Measurements from ENCODE around the gene MEIKIN.

DNA sequence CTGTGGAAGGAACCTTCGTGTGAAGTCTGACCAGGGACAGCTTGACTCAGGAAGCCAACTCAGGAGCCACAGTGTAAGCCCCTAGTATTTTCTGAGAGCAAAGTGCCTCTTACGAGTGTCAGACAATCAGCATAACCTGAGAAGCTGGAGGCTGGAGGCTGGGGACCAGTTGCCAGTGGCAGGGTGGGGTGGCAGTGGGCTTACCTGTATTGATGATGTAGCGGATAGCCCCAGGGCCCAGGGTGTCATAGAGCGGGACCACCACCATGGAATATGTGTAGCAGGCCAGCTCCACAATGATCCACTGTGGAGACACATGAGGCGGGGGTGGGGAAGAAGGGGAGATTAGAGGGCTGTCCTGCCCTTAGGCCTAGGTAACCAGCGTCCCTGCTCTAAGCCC is 43.1 kb upstream of the MEIKIN start:
- TF ChIP-seq, protein P1, sequence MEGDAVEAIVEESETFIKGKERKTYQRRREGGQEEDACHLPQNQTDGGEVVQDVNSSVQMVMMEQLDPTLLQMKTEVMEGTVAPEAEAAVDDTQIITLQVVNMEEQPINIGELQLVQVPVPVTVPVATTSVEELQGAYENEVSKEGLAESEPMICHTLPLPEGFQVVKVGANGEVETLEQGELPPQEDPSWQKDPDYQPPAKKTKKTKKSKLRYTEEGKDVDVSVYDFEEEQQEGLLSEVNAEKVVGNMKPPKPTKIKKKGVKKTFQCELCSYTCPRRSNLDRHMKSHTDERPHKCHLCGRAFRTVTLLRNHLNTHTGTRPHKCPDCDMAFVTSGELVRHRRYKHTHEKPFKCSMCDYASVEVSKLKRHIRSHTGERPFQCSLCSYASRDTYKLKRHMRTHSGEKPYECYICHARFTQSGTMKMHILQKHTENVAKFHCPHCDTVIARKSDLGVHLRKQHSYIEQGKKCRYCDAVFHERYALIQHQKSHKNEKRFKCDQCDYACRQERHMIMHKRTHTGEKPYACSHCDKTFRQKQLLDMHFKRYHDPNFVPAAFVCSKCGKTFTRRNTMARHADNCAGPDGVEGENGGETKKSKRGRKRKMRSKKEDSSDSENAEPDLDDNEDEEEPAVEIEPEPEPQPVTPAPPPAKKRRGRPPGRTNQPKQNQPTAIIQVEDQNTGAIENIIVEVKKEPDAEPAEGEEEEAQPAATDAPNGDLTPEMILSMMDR (IDR thresholded peaks at IDR 0.05), result no peak
- no peak for TF ChIP-seq EZH2 (IDR thresholded peaks at IDR 0.05)
